Central memory CD8-positive, alpha-beta T cell (primary cell): ENCODE measurements around the gene LNPEP.

ENCODE experiments used
- ATAC-seq: fragments of 150-1000 bp; cut with Tn5 transposase; replicated peaks from 2 replicates; pipeline ENCODE4 v1.10.0; 2022; ENCODE audit warnings: mild to moderate bottlenecking, moderate FRiP score, moderate number of reproducible peaks; ENCODE audit not compliant: poor library complexity, severe bottlenecking; ENCODE audit errors: extremely low read depth
- DNase-seq, 2 donors: peaks; one replicate each; pipeline ENCODE4 v3.0.0; 2021; ENCODE audit warnings: low spot score in 2 of 2
- H3K27ac Mint-ChIP-seq: one replicate; pipeline ENCODE4 v1.8.0; 2022; ENCODE audit warnings: low read depth, mild to moderate bottlenecking, moderate library complexity, mixed read lengths
- H3K27me3 Mint-ChIP-seq: one replicate; pipeline ENCODE4 v1.8.0; 2022; ENCODE audit warnings: mixed read lengths
- H3K36me3 Mint-ChIP-seq: one replicate; pipeline ENCODE4 v1.8.0; 2022; ENCODE audit warnings: mild to moderate bottlenecking, moderate library complexity, mixed read lengths; ENCODE audit not compliant: insufficient read depth
- H3K4me1 Mint-ChIP-seq: one replicate; pipeline ENCODE4 v1.8.0; 2022; ENCODE audit warnings: mixed read lengths
- H3K4me3 Mint-ChIP-seq: one replicate; pipeline ENCODE4 v1.8.0; 2022; ENCODE audit warnings: mild to moderate bottlenecking, moderate library complexity, mixed read lengths
- H3K9me3 Mint-ChIP-seq: one replicate; pipeline ENCODE4 v1.8.0; 2022; ENCODE audit warnings: mixed read lengths

Gene LNPEP

GRCh38 chr5:96935559-96936430 lies at the start of gene LNPEP:
Gene LNPEP, plus strand, starts transcription at chr5:96936080. Its CDS starts 76 bp downstream, at chr5:96936156.
- peak within 1 kb of the TSS; percentile 83 for H3K4me3 Mint-ChIP-seq
- H3K4me1 Mint-ChIP-seq, result peaks cover 51% of the 10 kb centered on the region
- peak; percentile 81 to 90 for DNase-seq
- ATAC-seq, result peak; percentile 52
- H3K36me3 Mint-ChIP-seq, result peaks cover 26% of the 10 kb centered on the region
- no peaks in the 10 kb centered on the region for H3K27me3 Mint-ChIP-seq
- H3K27ac Mint-ChIP-seq, result peak within 1 kb of the TSS; percentile 90
- H3K9me3 Mint-ChIP-seq, result no peaks in the 10 kb centered on the region

GRCh38 chr5:96893342-96893741 lies 42.5 kb upstream of the LNPEP start:
- no peak for DNase-seq
- no peak for ATAC-seq
- no peak overlapping the region for H3K4me3 Mint-ChIP-seq

DNA sequence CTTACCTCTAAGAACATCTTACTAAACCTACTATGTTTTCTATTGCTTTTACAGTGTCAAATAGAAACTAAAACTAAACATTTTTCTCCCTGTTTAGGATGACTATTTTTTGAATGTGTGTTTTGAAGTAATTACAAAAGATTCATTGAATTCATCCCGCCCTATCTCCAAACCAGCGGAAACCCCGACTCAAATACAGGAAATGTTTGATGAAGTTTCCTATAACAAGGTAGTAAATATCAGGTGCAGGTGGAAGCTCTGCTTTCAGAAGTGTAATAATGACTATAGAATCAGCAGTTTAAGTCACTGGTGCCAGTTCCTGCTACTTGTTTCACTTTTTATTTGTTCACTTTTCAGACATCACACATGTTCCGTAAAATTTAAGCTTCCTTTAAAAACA lies 39.6 kb upstream of the LNPEP start:
- DNase-seq (no peak), ATAC-seq (peak; percentile 69)
- Mint-ChIP-seq H3K9me3 (no peaks in the 10 kb centered on the region), H3K4me3 (peak overlapping the region; percentile 77), H3K27ac (peak overlapping the region; percentile 96), H3K27me3 (no peaks in the 10 kb centered on the region), H3K36me3 (peaks cover 68% of the 10 kb centered on the region), H3K4me1 (peaks cover 56% of the 10 kb centered on the region)

More at GRCh38 chr5:96893342-96893741, 42.5 kb upstream of the LNPEP start:
- Mint-ChIP-seq H3K27me3 (no peaks in the 10 kb centered on the region), H3K9me3 (no peaks in the 10 kb centered on the region), H3K36me3 (peaks cover 64% of the 10 kb centered on the region), H3K27ac (peak overlapping the region; percentile 96), H3K4me1 (peaks cover 53% of the 10 kb centered on the region)

DNA sequence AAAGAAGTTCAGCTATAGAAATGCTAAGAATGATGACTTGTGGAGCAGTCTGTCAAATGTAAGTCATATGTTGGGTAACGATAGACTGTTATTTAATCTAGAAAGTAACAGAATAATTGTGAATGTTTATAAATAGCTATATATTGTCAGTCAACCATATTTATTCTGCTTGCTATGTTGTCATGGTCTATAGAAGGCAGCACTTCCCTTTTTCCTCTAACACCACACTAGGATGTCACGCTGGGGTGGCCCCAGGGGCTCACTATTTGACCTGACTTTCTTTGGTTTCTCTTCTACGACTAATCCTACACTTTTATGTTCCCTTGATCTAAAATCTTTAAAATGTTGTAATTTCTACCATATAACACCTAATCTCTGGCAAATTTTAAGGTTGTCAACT lies 39.1 kb upstream of the LNPEP start:
- Mint-ChIP-seq H3K4me1 (peaks cover 56% of the 10 kb centered on the region), H3K27me3 (no peaks in the 10 kb centered on the region), H3K27ac (peak overlapping the region; percentile 96), H3K4me3 (peak overlapping the region; percentile 77), H3K9me3 (no peaks in the 10 kb centered on the region), H3K36me3 (peaks cover 71% of the 10 kb centered on the region)
- DNase-seq (no peak), ATAC-seq (peak; percentile 60)

GRCh38 chr5:96901384-96901783 lies 34.5 kb upstream of the LNPEP start:
- no peak overlapping the region for H3K4me3 Mint-ChIP-seq
- H3K36me3 Mint-ChIP-seq, result peaks cover 77% of the 10 kb centered on the region
- ATAC-seq, result no peak
- H3K4me1 Mint-ChIP-seq, result peaks cover 27% of the 10 kb centered on the region
- peak overlapping the region; percentile 42 for H3K27ac Mint-ChIP-seq
- H3K9me3 Mint-ChIP-seq, result no peaks in the 10 kb centered on the region
- DNase-seq, result no peak
- no peaks in the 10 kb centered on the region for H3K27me3 Mint-ChIP-seq

GRCh38 chr5:96901841-96902240 lies 34.0 kb upstream of the LNPEP start:
- Mint-ChIP-seq H3K4me1 (peaks cover 23% of the 10 kb centered on the region), H3K27me3 (no peaks in the 10 kb centered on the region), H3K27ac (peak overlapping the region; percentile 42), H3K9me3 (no peaks in the 10 kb centered on the region), H3K36me3 (peaks cover 74% of the 10 kb centered on the region), H3K4me3 (no peak overlapping the region)
- ATAC-seq (no peak), DNase-seq (no peak)

- ATAC-seq (no peak), DNase-seq (no peak)
- Mint-ChIP-seq H3K4me1 (peaks cover 17% of the 10 kb centered on the region), H3K27ac (no peak overlapping the region), H3K36me3 (peaks cover 66% of the 10 kb centered on the region), H3K9me3 (no peaks in the 10 kb centered on the region), H3K4me3 (no peak overlapping the region), H3K27me3 (no peaks in the 10 kb centered on the region)
Observed at GRCh38 chr5:96902876-96903275, 33.0 kb upstream of the LNPEP start.

DNA sequence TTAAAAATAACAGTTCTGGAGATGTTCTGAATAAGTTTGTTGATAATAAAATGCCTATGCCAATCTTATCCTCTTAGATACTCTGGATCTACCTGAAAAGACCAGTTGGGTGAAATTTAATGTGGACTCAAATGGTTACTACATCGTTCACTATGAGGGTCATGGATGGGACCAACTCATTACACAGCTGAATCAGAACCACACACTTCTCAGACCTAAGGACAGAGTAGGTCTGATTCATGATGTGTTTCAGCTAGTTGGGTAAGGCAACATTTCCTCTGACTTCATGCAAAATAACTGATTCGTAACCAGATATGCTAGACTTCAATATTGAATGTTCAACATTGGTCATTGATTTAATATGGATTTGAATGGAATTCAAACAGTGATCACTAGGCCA lies 32.6 kb upstream of the LNPEP start:
- ATAC-seq (no peak), DNase-seq (no peak)
- Mint-ChIP-seq H3K36me3 (peaks cover 69% of the 10 kb centered on the region), H3K27ac (no peak overlapping the region), H3K4me3 (no peak overlapping the region), H3K27me3 (no peaks in the 10 kb centered on the region), H3K9me3 (no peaks in the 10 kb centered on the region), H3K4me1 (peaks cover 17% of the 10 kb centered on the region)

- DNase-seq, result no peak
- Mint-ChIP-seq H3K27me3 (no peaks in the 10 kb centered on the region), H3K27ac (peak overlapping the region; percentile 5), H3K9me3 (no peaks in the 10 kb centered on the region), H3K4me3 (no peak overlapping the region), H3K36me3 (peaks cover 69% of the 10 kb centered on the region), H3K4me1 (peaks cover 11% of the 10 kb centered on the region)
- no peak for ATAC-seq
Observed at GRCh38 chr5:96904054-96904931, 31.6 kb upstream of the LNPEP start.

- Mint-ChIP-seq H3K36me3 (peaks cover 64% of the 10 kb centered on the region), H3K9me3 (no peaks in the 10 kb centered on the region), H3K27me3 (no peaks in the 10 kb centered on the region), H3K27ac (peak overlapping the region; percentile 81), H3K4me1 (peaks cover 10% of the 10 kb centered on the region), H3K4me3 (no peak overlapping the region)
- ATAC-seq, result no peak
- DNase-seq, result no peak
Observed at GRCh38 chr5:96905864-96906263, 30.0 kb upstream of the LNPEP start.

DNA sequence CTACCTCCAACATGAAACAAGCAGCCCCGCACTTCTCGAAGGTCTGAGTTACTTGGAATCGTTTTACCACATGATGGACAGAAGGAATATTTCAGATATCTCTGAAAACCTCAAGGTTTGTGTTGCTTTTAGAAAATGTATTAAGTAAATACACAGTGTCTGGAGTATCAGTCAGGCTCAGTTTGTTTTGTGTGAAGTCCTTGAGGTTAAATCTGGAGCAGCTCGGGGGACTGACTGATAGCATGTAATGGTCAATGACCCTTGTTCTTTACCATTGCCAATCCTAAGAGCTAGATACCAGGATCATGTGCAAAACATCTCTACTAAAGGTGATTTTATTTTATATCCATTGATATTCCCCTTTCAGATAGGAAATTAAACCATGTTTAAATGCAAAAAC lies 26.9 kb upstream of the LNPEP start:
- peaks cover 6% of the 10 kb centered on the region for H3K4me1 Mint-ChIP-seq
- ATAC-seq (no peak), DNase-seq (no peak)
- H3K4me3 Mint-ChIP-seq, result no peak overlapping the region
- H3K27me3 Mint-ChIP-seq, result no peaks in the 10 kb centered on the region
- no peak overlapping the region for H3K27ac Mint-ChIP-seq
- H3K9me3 Mint-ChIP-seq, result no peaks in the 10 kb centered on the region
- peaks cover 60% of the 10 kb centered on the region for H3K36me3 Mint-ChIP-seq

DNA sequence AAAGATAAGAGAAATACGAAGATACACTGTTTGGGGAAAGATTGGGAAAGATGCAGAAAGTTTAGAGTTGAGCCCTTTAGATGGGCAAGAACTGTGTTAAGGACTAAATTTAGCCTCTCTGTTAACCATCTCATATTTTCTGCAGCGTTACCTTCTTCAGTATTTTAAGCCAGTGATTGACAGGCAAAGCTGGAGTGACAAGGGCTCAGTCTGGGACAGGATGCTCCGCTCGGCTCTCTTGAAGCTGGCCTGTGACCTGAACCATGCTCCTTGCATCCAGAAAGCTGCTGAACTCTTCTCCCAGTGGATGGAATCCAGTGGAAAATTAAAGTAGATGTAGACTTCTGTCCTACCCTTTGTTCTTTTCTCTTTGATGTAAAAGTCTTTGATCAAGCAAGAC lies 26.4 kb upstream of the LNPEP start:
- DNase-seq (no peak), ATAC-seq (no peak)
- peaks cover 60% of the 10 kb centered on the region for H3K36me3 Mint-ChIP-seq
- H3K27ac Mint-ChIP-seq, result no peak overlapping the region
- no peaks in the 10 kb centered on the region for H3K27me3 Mint-ChIP-seq
- peaks cover 6% of the 10 kb centered on the region for H3K4me1 Mint-ChIP-seq
- H3K9me3 Mint-ChIP-seq, result no peaks in the 10 kb centered on the region
- H3K4me3 Mint-ChIP-seq, result no peak overlapping the region
